ENCODE measurements around the gene LY6G5C.

DNA sequence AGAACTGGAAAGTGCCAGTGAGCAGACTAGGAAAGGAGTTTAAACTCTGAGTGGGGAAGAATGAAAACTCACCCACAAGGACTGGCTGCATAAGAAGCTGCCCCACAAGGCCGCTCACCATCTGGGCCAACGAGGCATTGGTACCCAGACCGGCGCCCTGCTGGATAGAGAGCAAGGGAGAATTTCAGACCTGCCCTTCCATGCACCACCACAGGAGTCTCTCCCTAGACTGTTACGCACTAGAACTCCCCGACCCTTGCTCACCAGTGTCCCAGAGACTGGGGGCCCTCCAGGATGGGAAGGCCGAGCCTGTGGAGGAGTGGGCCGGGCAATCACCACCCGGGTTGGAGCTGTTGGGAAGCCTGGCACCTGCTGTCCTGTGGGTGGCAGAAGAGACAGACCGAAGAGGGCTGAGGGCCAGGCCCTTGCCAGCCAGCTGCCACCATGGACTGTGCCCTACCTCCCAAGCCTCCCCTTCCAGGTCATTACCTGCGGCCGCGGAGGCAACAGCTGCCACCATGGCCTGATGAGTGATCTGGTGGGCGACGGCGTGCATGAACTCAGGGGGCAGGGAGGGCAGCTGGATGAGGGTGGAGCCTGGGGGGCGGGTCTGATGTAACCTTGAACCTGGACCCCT lies 36.9 kb downstream of the LY6G5C start:
- TF ChIP-seq EZH2 (IDR thresholded peaks at IDR 0.05; ENCODE audit: insufficient read depth, low read length) = no peak
- TF ChIP-seq, protein P1, sequence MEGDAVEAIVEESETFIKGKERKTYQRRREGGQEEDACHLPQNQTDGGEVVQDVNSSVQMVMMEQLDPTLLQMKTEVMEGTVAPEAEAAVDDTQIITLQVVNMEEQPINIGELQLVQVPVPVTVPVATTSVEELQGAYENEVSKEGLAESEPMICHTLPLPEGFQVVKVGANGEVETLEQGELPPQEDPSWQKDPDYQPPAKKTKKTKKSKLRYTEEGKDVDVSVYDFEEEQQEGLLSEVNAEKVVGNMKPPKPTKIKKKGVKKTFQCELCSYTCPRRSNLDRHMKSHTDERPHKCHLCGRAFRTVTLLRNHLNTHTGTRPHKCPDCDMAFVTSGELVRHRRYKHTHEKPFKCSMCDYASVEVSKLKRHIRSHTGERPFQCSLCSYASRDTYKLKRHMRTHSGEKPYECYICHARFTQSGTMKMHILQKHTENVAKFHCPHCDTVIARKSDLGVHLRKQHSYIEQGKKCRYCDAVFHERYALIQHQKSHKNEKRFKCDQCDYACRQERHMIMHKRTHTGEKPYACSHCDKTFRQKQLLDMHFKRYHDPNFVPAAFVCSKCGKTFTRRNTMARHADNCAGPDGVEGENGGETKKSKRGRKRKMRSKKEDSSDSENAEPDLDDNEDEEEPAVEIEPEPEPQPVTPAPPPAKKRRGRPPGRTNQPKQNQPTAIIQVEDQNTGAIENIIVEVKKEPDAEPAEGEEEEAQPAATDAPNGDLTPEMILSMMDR (IDR thresholded peaks at IDR 0.05; ENCODE audit: insufficient read depth, low read depth, low read length) = no peak
